PC-3 (cell line): ENCODE data around the gene GRM1.

ENCODE experiments used
- EZH2 ChIP-seq: fragments of 300-600 bp; sonication (generic); IDR thresholded peaks from one replicate; pipeline ENCODE4 v1.6.1; 2017; ENCODE audit warnings: antibody characterized with exemption, mild to moderate bottlenecking, low read length; ENCODE audit not compliant: unreplicated experiment
- TF ChIP-seq, protein P1 (sequence below): fragments of 300-600 bp; sonication (generic); conservative IDR thresholded peaks from 2 replicates; pipeline ENCODE4 v1.5.1; 2017; ENCODE audit warnings: antibody characterized with exemption, low read depth, mild to moderate bottlenecking, low read length

DNA sequence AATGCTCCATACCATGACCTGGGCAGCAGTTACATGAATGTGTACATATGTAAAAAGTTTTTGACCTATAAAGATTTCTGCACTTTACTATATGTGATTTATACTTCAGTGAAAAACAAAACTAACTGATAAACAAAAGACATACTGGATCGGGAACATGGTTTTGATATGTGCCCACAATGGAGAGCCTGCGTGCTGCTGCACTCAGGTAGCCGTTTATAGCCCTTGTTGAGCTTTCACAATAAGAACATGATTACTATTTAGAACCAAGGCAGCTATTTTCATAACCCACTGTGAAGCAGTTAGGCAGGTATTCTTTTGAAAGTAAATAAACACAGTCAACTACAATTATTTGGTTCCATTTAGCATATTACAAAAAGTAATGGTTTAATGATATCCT is 318.8 kb downstream of the GRM1 start:
- TF ChIP-seq, protein P1, sequence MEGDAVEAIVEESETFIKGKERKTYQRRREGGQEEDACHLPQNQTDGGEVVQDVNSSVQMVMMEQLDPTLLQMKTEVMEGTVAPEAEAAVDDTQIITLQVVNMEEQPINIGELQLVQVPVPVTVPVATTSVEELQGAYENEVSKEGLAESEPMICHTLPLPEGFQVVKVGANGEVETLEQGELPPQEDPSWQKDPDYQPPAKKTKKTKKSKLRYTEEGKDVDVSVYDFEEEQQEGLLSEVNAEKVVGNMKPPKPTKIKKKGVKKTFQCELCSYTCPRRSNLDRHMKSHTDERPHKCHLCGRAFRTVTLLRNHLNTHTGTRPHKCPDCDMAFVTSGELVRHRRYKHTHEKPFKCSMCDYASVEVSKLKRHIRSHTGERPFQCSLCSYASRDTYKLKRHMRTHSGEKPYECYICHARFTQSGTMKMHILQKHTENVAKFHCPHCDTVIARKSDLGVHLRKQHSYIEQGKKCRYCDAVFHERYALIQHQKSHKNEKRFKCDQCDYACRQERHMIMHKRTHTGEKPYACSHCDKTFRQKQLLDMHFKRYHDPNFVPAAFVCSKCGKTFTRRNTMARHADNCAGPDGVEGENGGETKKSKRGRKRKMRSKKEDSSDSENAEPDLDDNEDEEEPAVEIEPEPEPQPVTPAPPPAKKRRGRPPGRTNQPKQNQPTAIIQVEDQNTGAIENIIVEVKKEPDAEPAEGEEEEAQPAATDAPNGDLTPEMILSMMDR, result no peak
- no peak for TF ChIP-seq EZH2
